T-helper 17 cell (primary cell): Measurements from ENCODE around the gene PLCL2. TPM values are rescaled to one million over a fixed set of nuclear protein-coding genes. Genes with fewer than 3 reads are reported as not detected.

Source experiments
- ATAC-seq: fragments of 150-1000 bp; cut with Tn5 transposase; 2 replicates; pipeline ENCODE4 v1.10.0; 2021; ENCODE audit warnings: mild to moderate bottlenecking, moderate library complexity
- DNase-seq, 3 donors: peaks; one replicate each; pipeline versions ENCODE4 v3.0.0 to v3.0.0-alpha.2; 2020 to 2021
- H3K9me3 ChIP-seq: one replicate; pipeline ENCODE4 v1.7.0; 2013; ENCODE audit warnings: low read length, mild to moderate bottlenecking; ENCODE audit not compliant: control insufficient read depth, poor library complexity, severe bottlenecking
- H3K27ac Mint-ChIP-seq: one replicate; pipeline ENCODE4 v1.8.0; 2022; ENCODE audit warnings: mild to moderate bottlenecking, moderate library complexity, mixed read lengths
- H3K27me3 Mint-ChIP-seq: one replicate; pipeline ENCODE4 v1.8.0; 2022; ENCODE audit warnings: mixed read lengths
- H3K36me3 Mint-ChIP-seq: one replicate; pipeline ENCODE4 v1.8.0; 2022; ENCODE audit warnings: low read depth, mixed read lengths
- H3K4me1 Mint-ChIP-seq: one replicate; pipeline ENCODE4 v1.8.0; 2022; ENCODE audit warnings: mild to moderate bottlenecking, mixed read lengths
- H3K4me3 Mint-ChIP-seq: one replicate; pipeline ENCODE4 v1.8.0; 2022; ENCODE audit warnings: mild to moderate bottlenecking, moderate library complexity, mixed read lengths
- total RNA-seq, 4 donors: library from RNA in 2 of 4; stranded (reverse) in 2 of 4; gene quantifications; one replicate each; pipeline ENCODE4 v1.2.3 and lab custom pipeline; 2022 to 2026

PLCL2 gene
- total RNA-seq, 2 donors from 2014 or later: 53.5 to 55.3 TPM

DNA sequence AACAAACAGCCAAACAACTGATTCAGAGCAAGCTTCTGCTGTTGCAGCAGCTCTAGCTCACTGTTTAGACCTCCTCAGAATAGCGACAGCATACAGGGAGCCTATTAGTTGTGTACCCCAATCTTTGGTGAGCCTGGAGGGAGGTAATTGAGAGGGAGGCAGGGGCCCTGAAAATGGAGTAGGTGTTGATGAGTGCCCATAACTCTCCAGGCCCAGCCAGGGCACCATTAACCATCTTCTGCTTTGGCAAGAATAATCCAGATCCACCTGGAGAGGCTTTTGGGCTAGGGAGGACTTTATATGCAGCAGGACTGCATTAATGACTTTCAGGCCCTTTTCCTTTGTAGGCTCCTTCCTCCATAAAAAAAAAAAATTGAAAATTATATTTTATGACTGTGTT lies 20.9 kb downstream of the PLCL2 start:
- peaks cover 65% of the 10 kb centered on the region for H3K4me1 Mint-ChIP-seq
- H3K36me3 Mint-ChIP-seq: peaks cover 10% of the 10 kb centered on the region
- H3K27ac Mint-ChIP-seq: peak overlapping the region; percentile 96
- H3K4me3 Mint-ChIP-seq: no peak overlapping the region
- no peaks in the 10 kb centered on the region for H3K27me3 Mint-ChIP-seq
- no peaks in the 10 kb centered on the region for H3K9me3 ChIP-seq
- ATAC-seq (no peak), DNase-seq (no peak)

DNA sequence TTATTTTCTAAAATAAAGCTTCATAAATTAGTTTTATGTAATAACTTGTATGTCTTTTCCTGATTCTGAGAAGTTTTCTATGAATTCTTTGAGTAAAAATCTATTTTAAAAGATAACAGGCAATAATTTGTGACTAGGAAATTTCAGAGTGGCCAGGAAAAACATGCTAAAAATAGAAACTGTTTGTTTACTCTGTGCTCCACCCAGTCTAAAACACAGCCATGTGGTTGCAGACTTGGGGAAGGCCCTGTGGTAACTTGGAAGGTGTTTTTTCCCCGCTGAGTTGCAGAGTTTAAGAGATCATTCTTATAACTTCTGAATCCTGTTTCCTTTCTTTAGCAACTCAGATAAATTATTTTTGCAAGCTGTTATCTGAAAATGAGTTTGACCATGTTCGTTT lies 21.9 kb downstream of the PLCL2 start:
- ATAC-seq (peak; percentile 81), DNase-seq (no peak)
- no peaks in the 10 kb centered on the region for H3K9me3 ChIP-seq
- Mint-ChIP-seq H3K4me3 (no peak overlapping the region), H3K36me3 (peaks cover 10% of the 10 kb centered on the region), H3K4me1 (peaks cover 57% of the 10 kb centered on the region), H3K27ac (peak overlapping the region; percentile 96), H3K27me3 (no peaks in the 10 kb centered on the region)

DNA sequence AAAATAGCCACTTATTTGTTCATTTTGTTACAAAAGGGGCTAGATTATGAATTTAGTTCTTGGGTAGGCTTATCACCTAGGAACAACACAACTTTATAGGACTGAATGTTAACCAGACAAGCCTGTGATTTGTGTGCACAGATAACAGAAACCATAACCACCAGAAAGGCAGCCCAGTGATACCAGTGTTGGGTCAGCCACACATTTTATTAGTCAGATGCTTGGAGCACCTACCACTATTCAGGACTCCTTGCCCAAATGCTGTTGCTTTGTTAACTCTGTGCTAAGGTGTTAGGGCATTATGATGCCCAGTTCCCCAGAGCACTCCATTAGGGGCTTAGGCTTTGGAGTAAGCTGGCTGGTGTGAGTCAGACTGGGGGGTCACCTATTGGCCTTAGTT lies 22.5 kb downstream of the PLCL2 start:
- peak overlapping the region; percentile 19 for H3K4me3 Mint-ChIP-seq
- H3K9me3 ChIP-seq: no peaks in the 10 kb centered on the region
- H3K4me1 Mint-ChIP-seq: peaks cover 52% of the 10 kb centered on the region
- DNase-seq (no peak), ATAC-seq (peak; percentile 27)
- no peaks in the 10 kb centered on the region for H3K27me3 Mint-ChIP-seq
- peak overlapping the region; percentile 96 for H3K27ac Mint-ChIP-seq
- H3K36me3 Mint-ChIP-seq: peaks cover 8% of the 10 kb centered on the region

DNA sequence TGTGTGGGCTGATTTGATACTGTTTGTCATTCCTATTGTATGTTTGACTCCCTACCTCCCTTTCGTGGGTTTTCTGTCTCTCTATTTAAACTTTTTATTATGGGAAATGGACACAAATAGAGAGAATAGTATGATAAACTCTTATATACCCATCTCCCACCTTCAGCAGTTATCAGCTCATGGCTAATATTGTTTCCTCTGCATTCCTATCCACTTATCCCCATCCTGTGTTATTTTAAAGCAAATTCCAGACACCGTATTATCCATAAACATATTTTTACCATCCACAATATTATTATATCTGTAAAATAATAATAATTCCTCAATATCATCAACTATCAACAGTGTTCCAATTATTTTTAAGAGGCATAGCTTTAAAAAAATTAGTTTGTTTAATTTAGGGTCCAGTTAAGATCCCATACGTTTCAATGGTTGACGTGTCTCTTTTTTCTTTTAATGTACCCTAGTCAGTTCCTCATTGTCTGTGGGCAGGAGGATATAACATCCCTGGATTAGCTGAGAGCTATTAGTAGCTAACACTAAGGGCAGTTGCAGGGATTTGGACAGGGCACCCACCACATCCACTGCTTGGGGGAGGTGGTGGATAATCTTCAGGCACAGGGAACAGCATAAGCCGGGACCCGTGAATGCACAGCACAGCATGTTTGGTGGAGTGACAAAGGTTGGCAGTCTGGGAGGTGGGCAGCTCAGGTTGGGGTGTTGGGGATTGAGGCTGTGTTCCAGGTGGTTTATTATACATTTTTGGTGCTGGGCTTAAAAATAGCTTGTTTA lies 23.5 kb downstream of the PLCL2 start:
- no peaks in the 10 kb centered on the region for H3K27me3 Mint-ChIP-seq
- H3K4me3 Mint-ChIP-seq: no peak overlapping the region
- H3K36me3 Mint-ChIP-seq: peaks cover 12% of the 10 kb centered on the region
- H3K27ac Mint-ChIP-seq: peak overlapping the region; percentile 96
- DNase-seq (no peak), ATAC-seq (no peak)
- no peaks in the 10 kb centered on the region for H3K9me3 ChIP-seq
- H3K4me1 Mint-ChIP-seq: peaks cover 54% of the 10 kb centered on the region

DNA sequence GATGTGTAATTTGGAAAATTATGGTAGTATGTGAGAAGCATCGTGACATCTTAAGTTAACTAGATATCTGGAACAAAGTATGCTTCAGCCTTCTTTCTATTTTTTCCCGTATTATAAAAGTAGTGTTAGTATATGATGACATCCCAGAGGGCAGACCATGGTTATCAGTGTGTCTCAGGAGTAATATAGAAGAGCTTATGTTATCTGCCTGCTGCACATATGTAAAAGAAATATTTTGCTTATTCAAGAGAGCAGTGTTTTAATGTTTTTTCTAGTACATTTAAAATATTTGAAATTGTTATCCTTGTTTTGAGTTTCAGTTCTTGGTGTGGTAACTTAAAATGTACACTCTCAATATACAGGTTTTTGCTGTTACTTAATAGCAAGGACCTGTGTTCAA lies 24.1 kb downstream of the PLCL2 start:
- H3K4me1 Mint-ChIP-seq: peaks cover 49% of the 10 kb centered on the region
- no peak overlapping the region for H3K4me3 Mint-ChIP-seq
- no peaks in the 10 kb centered on the region for H3K27me3 Mint-ChIP-seq
- H3K36me3 Mint-ChIP-seq: peaks cover 12% of the 10 kb centered on the region
- H3K27ac Mint-ChIP-seq: peak overlapping the region; percentile 17
- no peak for ATAC-seq
- H3K9me3 ChIP-seq: no peaks in the 10 kb centered on the region
- DNase-seq: no peak

DNA sequence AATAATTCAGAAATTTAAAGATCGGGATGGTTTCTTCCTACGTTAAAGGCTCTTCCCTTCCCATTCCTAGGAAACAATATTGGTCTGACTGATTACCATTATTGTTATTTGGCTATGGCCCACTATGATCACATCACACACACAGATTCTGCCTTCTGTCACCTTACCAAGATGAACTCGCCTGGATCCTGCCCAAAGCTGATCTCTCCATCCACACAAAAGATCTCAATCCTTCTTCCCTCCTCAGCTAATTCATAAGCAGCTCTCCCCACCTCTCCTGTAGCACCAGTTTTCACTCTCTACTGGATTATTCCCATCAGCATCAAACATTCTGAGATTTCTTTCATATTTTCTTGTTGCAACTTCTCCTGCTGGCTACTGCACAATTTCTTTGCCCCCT lies 25.0 kb downstream of the PLCL2 start:
- no peak for DNase-seq
- Mint-ChIP-seq H3K36me3 (peaks cover 12% of the 10 kb centered on the region), H3K4me1 (peaks cover 44% of the 10 kb centered on the region), H3K4me3 (peak overlapping the region; percentile 22), H3K27ac (peak overlapping the region; percentile 17), H3K27me3 (no peaks in the 10 kb centered on the region)
- ATAC-seq: no peak
- no peaks in the 10 kb centered on the region for H3K9me3 ChIP-seq

DNA sequence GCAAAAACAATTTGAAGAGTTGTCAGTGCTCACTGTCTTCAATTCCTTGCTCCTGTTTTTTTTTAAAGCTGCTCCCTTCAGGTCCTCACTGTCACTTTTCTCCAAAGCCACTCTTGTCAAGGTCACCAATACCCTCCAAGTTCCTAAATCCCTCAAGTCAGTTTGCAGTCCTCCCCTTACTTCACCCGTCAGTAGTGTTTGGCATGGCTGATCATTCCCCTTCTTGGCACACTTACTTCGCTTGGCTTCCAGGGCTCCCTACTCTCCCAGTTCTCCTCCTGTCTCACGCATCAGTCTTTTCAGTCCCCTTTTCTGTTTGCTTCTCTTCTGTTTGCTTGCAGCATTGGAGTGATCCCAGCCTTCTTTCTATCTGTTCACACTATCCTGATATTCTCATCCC lies 25.5 kb downstream of the PLCL2 start:
- Mint-ChIP-seq H3K36me3 (peaks cover 12% of the 10 kb centered on the region), H3K27me3 (no peaks in the 10 kb centered on the region), H3K27ac (peak overlapping the region; percentile 17), H3K4me1 (peaks cover 43% of the 10 kb centered on the region), H3K4me3 (peak overlapping the region; percentile 22)
- ATAC-seq (no peak), DNase-seq (no peak)
- H3K9me3 ChIP-seq: no peaks in the 10 kb centered on the region

DNA sequence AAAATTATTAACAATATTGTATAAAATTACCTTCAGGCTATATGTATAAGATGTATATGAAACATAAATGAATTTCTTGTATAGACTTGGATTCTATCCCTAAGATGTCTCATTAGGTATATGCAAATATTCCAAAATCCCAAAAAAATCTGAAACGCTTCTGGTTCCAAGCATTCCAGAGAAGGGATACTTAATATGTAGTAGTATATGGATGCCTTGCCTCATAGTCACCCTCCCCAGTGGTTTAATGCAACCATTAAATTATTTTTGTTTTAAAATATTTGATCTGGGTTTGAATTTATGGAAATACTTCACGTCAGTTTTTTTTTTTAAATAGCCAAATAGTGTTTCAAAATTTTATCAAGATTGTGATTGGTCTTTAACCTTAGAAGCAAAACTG lies 27.2 kb downstream of the PLCL2 start:
- DNase-seq (no peak), ATAC-seq (no peak)
- no peak overlapping the region for H3K4me3 Mint-ChIP-seq
- peaks cover 12% of the 10 kb centered on the region for H3K36me3 Mint-ChIP-seq
- H3K9me3 ChIP-seq: no peaks in the 10 kb centered on the region
- H3K27ac Mint-ChIP-seq: no peak overlapping the region
- peaks cover 48% of the 10 kb centered on the region for H3K4me1 Mint-ChIP-seq
- no peaks in the 10 kb centered on the region for H3K27me3 Mint-ChIP-seq

DNA sequence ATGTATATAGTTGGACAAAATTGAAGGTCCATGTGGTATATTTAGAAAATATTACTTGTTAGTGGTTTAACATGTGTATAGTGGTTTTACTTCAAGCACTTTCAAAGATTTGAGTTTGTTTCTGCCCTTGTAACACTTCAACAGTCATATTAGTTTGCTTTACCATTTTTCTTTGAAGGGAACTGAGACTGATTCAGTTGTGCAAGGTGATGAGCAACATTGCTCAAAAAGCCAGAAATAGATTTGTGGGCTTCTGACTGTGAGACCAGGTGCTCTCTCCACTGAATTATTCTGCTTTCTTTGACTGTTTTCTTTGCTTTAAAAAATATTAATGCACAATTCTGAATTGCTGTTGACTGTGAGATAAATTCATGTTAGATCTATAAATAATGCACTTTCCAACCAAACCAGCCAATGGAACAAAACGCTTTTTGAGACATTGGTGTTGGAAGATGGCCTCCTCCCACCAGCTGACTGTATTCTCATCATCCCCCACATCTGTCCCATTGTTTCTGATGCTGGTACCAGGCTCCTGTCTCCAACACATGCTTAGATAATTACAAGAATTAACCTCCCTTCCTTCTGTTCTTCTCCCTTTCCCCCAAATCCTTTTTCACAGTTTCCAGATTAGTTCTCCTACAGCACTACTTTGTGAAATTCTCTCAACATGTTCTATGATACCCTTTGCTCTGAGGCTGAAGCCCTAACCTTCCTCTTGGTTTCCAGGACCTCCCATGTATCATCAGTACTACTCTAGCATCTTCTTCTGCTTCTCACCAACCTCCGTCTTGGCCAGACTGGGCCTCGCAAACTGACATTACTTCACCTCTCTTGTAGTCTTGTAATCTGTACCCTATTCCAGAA lies 27.9 kb downstream of the PLCL2 start:
- H3K27me3 Mint-ChIP-seq: no peaks in the 10 kb centered on the region
- H3K9me3 ChIP-seq: no peaks in the 10 kb centered on the region
- peaks cover 12% of the 10 kb centered on the region for H3K36me3 Mint-ChIP-seq
- H3K27ac Mint-ChIP-seq: peak overlapping the region; percentile 57
- peaks cover 52% of the 10 kb centered on the region for H3K4me1 Mint-ChIP-seq
- ATAC-seq: no peak
- peak overlapping the region; percentile 5 for H3K4me3 Mint-ChIP-seq
- DNase-seq: no peak

DNA sequence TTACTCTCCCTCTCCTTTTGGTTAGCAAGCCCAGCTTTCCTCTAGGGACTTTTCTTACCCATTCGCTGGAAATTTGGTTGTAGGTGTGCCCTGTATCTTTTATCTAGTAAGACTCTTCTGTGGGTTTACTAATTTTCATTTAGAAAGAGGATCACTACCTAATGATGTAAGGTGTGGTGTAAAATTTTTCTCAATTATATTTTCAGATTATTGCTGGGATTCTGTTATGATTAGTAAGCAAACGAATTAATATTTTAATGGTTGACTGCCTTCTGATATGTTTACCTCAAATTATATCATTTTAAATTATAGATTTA lies 28.5 kb downstream of the PLCL2 start:
- DNase-seq (no peak), ATAC-seq (no peak)
- Mint-ChIP-seq H3K4me1 (peaks cover 52% of the 10 kb centered on the region), H3K27ac (peak overlapping the region; percentile 57), H3K36me3 (peaks cover 12% of the 10 kb centered on the region), H3K4me3 (no peak overlapping the region), H3K27me3 (no peaks in the 10 kb centered on the region)
- H3K9me3 ChIP-seq: no peaks in the 10 kb centered on the region

DNA sequence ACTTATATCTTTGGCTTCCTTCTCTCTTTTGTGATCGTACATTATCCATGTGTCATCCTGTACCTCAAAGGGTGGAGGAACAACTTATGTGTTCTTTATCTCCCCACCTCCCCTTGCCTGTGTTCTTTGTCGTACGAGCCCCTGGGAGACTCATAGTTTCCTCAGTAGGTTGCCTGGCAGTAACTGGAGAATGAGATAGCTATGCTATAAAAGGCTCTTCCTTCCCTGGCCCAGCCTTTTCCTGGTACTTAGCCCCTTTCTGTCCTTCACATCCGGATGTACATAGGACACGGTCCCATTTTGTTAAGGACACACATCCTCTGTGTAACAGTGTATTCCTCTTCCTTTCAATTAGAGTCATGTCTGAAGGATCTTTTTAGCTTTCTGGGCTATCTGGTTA lies 32.1 kb downstream of the PLCL2 start:
- H3K27ac Mint-ChIP-seq: peak overlapping the region; percentile 67
- H3K27me3 Mint-ChIP-seq: no peaks in the 10 kb centered on the region
- H3K9me3 ChIP-seq: no peaks in the 10 kb centered on the region
- DNase-seq (no peak), ATAC-seq (no peak)
- peaks cover 5% of the 10 kb centered on the region for H3K36me3 Mint-ChIP-seq
- no peak overlapping the region for H3K4me3 Mint-ChIP-seq
- H3K4me1 Mint-ChIP-seq: peaks cover 43% of the 10 kb centered on the region

DNA sequence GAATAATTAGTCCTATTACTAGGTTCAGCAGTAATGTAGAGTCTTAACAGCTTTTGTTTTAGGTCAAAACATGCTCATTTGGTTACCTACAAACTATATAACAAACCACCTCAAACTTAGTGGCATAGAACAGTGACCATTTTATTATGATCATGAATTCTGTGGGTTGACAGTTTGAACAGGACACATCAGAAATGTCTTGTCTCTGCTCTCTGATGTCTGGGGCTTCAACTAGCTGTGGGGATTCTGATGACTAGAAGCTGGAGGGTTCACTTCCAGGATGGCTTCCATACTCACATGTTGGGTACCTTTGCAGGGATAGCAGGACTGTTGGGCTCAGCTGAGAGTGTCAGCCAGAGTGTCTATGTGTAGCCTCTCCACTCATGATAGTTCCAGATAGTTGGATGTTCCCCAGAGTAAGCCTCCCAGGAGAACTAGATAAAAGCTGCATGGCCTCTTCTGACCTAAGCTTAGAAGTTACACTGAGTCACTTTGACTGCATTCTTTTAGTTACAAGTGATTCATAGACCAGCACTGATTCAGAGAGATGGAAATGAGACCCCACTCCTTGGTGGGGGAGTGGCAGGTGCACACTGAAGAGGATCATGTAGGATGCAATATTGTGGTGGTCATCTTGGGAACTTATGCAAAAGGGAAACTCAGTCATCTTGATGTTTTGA lies 32.6 kb downstream of the PLCL2 start:
- ATAC-seq (no peak), DNase-seq (no peak)
- peak overlapping the region; percentile 67 for H3K27ac Mint-ChIP-seq
- no peak overlapping the region for H3K4me3 Mint-ChIP-seq
- H3K36me3 Mint-ChIP-seq: peaks cover 5% of the 10 kb centered on the region
- H3K4me1 Mint-ChIP-seq: peaks cover 45% of the 10 kb centered on the region
- no peaks in the 10 kb centered on the region for H3K27me3 Mint-ChIP-seq
- H3K9me3 ChIP-seq: no peaks in the 10 kb centered on the region

DNA sequence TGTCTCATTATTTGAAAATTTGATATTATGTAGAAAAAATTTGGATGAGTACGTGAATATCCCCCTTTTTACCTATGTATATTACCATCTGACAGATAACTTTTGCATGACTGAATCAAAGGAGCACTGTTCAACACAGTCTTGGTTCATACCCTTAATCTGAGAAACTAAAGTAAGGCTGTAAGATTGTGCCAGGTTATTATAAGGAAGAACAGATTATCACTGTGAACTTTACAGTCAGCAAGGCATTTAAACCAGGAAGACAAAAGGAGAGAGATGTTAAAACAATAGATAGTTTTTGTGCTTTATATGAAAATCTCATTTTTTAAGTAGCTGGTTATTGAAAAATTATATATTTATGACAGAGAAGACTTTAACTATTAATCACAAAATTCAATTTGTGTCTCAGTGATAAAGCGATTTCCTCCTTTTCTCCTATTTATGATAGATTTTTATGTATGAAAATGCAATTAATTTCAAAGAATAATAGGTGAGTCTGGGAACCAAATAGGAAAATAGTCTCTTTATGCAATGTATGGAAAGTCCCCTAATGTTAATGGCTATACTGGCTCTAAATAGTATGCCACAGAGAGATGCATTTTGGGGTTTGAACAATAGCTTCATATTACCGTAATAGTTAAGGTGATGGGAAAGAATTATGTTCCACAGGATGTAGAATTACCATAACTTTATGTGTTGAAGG lies 33.4 kb downstream of the PLCL2 start:
- ATAC-seq: no peak
- DNase-seq: no peak
- Mint-ChIP-seq H3K4me3 (no peak overlapping the region), H3K27ac (peak overlapping the region; percentile 67), H3K27me3 (no peaks in the 10 kb centered on the region), H3K36me3 (no peaks in the 10 kb centered on the region), H3K4me1 (peaks cover 37% of the 10 kb centered on the region)
- no peaks in the 10 kb centered on the region for H3K9me3 ChIP-seq
